GM19328 (cell line): ENCODE data around the gene BCAR1.
"Not testable (repeated sequence)": the region's sequence is repeated elsewhere in the genome, so short reads cannot be mapped to it uniquely, and the experiment has no call there.

ENCODE experiments used
- ATAC-seq: cut with Tn5 transposase; IDR thresholded peaks from one replicate; pipeline ENCODE4 v1.9.1; 2021; ENCODE audit warnings: mild to moderate bottlenecking, moderate library complexity; ENCODE audit not compliant: unreplicated experiment

Gene BCAR1

DNA sequence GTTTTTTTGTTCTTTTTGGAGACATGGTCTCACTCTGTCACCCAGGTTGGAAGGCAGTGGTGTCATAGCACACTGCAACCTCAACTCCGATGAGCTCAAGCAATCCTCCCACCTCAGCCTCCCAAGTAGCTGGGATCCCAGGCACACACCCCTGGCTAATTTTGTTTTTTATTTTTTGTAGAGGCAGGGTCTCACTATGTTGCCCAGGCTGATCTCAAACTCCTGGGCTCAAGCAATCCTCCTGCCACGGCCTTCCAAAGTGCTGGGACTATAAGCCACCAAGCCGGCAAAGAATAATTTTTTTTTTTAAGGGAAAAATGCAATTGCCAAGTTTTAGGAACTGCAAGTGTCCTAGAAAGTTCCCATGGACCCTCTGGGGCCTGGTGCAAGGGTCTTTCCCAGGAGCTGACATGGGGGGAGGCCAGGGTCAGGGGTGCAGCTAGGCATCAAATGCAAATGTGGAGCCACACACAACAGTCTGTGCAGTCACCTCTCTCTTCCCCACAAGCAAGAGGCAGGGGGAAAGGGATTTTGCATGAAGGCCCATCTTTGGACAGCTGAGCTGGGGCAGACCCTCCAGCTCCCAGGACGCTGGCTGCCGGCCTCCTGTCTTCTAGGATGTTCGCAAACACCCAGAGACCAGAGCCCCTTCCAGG is 20.1 kb upstream of the BCAR1 start:
- ATAC-seq, result no peak

DNA sequence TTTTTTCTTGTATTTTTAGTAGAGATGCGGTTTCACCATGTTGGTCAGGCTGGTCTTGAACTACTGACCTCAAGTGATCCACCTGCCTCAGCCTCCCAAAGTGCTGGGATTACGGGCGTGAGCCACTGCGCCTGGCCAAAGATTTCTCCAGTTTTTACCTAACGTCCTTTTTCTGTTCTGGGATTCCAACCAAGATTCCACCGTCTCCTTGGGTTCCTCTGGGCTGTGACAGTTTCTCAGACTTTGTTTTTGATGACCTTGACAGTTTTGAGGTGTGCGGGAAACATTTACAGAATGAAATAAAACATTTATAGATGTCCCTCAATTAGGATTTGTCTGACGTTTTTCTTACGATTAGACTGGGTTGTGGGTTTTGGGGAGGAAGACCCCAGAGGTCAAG is 17.9 kb upstream of the BCAR1 start:
- not testable (repeated sequence) for ATAC-seq

DNA sequence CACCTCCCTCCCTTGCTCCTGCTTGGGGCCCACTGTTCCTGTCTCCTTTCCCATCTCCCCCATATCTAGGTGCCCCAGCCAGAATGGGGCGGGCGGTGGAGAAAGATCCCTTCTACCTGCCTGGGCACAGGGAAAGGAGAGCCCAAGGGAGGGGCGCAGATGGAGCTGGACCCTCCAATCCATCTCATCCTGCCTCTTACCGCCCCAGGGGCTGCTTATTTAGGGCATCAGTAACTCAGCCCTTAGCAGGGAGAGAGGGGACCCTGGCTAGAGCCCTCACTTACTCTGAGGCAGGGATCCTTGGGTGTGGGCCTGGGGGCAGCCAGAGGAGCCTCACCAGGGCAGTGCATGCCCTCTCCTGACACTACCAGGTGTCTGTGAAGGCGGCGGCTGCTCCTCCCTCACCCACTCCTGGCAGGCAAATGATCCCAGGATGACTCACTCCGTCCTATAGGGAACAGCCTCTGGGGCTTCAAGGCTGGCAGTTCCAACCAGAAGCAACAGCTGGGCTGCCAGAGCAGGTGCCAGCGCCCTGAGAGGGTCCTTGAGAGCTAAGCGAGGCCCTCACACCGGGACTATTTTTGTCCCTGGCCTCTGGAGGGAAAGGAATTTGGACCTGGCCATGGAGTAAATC is 16.3 kb upstream of the BCAR1 start:
- no peak for ATAC-seq

DNA sequence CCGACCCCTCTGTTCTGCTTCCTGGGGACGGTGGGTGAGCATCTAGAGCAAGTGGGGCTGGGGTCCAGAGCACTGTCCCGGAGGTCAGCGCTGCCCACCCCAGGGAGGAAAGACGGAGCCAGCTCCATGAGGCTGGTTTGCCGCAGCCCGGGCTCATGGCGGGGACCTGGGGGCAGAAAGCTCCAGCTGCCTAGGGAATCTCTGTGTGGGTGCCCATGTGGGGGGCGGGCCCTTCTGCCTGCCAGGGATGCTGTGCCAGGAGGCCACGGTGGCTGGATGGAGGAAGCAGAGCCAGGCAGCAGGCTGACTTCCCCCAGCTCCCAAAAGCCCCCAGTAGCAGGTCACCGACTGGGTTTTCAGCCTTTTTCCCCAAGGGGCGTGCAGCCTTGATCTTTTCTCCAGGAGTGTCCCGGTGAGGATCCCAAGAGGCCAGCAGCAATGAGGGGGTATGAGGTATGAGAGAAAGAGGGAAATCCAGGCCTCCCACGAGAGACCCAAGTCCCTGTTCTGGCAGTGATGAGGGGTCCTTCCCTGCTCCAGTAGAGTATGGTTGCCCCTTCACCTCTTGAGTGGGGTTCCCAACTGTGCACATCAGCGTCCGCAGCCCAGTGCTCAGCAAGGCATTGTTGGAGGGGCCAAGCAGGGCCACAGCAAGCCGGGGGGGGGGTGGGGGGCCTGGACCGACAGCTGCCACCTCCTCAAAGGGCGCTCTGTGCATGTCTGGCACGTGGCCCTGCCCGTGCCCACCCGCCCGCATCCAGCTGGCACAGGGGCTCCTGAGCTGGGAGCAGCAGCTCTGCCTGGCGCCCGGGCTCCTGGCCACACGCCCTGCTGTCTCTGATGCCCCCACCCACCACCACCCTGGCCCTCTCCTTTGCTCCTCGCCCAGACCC is 15.6 kb upstream of the BCAR1 start:
- ATAC-seq, result no peak

DNA sequence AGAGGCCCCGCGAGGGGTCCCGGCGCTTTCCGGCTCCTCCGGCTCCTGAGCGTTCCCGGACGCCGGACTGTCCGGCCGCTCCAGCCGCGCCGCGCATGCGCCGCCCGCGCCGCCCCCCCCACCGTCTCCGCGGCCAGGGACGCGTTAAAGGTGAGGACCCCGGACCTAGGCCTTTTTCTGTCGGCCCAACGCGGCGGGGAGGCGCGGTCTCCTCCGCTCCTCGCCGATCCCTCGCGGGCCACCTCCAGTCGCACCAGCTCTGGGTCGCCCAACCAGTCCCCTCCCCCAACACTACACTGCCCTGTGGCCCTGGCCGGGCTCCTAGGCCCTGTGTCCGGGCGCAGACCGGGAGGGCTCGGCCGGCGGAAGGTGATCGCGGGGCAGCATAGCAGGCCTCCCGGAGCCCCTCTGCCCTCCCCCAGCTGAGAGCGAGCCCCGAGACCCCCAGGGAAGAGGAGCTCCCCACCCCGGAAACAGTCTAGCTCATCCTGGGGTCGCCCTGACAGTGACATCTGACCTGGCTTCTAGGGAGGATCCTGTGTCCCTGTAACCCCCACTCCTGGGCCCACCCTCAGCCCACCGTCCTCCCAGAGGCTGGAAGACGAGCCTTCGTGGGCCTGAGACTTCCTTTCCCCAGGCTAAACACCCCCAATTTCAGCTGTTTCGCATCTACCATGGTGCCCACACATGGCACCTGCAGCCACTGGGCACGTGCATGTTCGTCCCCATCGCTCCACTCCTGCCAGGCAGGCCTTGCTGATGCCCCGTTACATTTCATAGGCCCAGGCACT is 14.7 kb upstream of the BCAR1 start:
- ATAC-seq, result peak; percentile 69

DNA sequence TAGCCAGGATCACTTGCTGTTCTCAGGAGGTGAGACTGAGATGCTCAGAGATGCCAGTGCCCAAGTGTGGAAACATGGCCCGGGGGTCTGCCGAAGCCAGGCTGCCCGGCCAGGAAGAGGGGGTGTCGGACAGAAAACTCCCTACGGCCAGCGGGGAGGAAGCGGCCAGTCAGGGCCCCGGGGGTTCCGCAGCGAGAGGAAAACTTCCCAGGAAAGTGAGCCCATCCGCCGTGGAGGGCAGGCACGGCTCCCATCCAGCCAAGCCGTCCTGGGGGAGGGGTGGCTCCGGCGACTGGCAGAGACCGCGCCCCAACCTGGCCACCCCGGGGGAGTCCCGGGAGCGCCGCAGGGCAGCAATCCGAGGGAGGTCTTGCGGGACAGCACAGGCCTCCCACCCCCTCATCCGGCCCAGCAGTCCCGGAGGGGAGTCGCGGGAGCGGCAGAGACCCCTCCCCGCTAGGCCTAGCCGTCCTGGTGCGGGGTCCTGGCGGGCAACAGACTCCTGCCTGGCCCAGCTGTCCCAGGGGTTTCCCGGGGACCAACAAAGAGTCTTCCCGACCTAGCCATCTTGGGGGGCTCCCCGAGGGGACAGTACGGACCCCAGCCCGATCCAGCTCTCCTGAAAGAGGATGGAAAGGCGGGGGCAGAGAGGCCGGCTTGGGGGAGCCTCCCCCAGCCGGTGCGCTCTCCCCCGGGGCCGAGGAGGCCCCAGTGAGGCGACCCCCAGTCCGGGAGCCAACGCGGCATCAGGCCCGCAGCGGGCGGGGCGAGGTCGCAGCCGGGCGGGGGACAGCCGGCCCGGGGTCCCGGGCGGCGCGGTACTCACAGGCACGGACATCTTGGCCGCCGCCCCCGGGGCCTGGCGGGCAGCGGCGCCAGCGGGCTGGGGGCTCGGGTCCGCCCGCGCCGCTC is 13.8 kb upstream of the BCAR1 start:
- ATAC-seq, result peak; percentile 46

DNA sequence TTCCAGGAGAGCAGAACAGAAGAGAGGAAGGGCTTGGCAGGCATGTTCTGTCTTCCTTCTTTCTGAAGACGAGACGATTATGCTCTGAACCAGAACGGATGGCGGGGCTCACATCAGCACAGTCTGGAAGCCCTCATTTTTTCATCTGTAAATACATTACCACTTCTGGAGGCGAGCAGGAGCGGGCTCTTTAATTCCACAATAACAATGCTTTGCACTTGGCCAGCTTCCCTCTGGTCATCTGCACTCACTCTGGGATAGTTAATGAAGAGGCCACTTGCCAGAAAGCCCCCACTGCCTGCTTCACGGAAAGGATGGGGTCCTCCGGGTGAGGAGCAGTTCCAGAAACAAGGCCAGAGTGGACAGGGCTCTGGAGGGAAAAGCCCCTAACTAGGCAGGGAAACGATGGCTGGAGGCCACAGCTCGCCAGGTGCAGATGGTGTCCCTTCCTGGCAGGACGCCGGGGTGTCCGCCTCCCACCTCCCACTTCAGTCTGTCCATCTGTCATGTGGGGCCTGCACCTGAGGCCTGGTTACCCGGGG is 13.1 kb upstream of the BCAR1 start:
- no peak for ATAC-seq

DNA sequence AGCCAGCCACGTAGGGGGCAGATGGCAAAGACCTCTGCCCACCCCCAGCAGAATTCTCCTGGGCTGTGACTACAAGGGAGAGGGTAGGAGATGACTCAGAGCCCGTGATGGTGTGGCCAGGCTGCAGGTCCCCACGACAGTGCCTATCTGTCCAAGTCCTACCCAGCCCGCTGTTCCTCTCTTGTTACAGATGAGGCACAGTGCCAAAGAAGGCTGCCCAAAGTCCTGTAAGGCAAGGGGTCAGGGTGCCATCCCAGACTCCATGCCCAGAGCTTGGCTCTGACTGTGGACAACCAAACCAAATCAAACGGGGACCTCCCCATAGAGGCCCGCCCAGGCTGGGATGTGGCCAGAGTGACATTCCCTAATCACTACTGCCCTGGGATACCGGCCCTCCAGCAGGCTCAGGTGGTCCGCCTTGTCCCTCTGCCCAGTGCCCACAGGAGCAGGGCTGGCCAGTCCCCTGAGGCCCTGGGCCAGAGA is 12.6 kb upstream of the BCAR1 start:
- no peak for ATAC-seq

DNA sequence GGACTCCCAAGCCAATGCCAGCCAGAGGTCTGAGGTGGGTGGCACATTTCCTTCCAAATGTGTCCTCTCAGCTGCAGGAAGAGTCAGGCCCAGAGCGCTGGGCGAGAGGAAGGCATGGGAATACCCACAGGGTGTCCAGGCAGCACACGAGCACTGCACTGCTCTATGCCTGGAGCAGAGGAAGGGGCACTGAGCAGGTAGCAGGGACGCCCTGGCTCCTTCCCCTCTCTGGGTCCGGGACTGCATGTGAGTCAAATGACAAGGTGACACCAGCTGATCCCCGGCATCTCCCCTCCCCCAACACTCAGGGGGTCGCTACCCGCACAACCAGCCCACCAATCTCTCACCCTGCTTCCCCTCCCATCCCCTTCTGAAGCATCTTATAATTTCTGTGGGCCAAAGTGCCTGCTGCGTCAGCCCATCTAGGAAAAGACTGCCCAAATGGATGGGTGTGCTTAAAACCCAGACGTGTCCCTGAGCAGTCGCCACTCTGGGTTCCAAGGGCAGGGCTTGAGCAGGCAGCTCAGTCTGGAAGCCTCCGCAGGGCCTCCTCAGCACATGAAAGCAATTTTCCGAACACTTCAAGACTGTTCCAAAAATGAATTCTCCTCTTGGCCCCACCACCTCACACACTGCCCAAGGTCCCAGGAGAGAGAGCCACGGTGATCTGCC is 12.0 kb upstream of the BCAR1 start:
- ATAC-seq, result no peak

DNA sequence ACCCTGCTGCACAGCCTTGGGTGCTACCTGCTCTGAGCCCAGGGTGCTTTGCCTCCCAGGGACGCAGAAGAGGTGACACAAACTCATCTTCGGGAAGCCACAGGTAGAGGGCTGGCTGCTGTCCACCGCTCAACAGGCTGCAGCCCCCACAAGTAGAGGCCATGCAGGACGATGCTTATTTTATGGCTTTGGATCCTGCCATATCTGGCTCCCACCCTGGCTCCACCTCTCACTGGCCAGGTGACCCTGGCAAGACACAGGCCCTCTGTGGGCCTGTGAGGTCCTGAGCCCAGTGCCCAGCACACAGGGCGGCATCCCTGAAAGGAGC is 11.3 kb upstream of the BCAR1 start:
- no peak for ATAC-seq

DNA sequence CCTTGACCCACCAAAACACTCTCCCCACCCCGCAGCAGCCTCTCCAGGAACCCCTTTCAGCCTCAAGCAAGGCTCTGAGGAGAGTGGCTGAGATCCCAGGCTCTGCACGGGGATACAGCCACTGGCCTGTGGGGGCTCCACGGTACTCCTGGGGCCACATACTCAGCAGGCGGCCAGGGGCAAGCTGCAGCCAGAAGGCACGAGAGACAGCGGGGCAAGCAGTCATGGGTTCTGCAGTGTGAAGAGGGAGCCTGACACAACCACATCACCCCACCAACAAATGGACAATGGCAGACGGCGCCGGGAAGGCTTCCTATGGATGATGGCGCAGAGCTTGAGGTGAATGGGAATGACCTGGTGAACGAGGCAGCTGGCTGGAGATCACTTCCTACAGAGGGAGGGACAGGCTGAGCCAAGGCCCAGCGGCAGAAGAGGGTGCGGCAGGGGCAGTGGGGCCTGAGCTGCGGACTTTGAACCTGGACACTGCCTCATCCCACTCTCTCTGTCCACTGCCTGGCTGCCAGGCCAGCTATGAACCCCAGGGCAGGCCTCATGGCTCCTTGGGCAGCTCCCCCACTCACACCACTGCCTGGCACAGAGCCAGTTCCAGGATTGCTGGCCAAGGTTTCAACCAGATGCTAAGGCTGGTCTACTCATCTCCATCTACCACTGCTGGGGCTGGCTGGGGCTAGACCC is 10.8 kb upstream of the BCAR1 start:
- no peak for ATAC-seq

DNA sequence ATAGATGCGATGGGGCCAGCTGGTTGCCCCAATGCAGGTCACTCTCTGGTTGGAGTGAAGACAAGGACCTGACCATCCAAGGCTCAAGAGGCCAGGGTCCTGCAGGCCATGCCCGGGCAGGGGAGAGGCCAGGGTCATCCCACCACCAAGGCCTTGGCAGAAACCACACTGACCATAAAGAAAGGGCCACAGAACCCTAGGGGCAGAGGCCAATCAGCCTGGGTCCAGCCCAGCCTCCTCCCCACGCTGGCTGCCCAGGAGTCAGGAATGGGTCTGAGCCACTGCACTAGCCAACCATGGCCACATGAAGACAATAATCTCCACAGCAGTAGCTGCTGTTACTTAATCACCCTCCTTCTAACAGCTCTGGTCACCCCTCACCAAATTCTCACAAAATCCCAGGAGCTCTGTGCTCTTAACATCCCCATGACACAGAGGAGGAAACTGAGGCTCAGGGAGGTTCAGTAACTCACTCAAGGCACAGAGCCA is 10.2 kb upstream of the BCAR1 start:
- ATAC-seq, result no peak

DNA sequence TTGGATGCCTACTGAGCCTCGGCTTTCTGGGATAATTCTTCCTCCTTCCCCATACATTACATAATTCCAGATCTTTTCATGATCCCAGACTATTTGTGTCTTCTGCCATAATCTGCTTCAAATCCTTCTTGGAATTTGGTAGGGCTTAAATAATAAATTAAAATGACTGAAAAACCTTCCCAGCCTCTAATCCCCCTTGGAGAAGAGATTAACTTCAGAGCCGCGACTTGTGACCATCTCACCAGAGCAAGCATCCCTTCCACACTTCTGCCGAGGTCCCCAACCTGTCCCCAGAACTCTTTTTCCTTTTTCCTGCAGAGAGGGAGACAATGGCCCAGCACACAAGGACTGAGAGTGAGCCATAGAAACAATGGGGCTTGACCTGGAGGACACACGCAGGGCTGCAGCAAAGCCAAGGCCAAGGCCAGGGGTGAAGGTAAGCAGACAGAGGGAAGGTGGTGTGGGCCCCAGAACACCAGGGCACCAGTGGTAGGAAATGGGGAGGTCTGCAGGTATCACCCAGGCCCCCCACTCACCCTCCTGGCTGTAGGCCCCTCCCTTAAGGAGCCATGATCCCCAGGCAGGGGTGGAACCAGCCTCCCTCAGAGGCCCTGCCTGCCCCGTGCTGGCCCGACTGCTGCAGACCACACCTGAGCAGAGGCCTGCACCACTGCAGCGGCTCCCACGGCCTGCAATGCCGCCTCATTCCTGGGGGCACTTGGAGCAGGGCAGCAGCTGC is 9.6 kb upstream of the BCAR1 start:
- ATAC-seq, result no peak

DNA sequence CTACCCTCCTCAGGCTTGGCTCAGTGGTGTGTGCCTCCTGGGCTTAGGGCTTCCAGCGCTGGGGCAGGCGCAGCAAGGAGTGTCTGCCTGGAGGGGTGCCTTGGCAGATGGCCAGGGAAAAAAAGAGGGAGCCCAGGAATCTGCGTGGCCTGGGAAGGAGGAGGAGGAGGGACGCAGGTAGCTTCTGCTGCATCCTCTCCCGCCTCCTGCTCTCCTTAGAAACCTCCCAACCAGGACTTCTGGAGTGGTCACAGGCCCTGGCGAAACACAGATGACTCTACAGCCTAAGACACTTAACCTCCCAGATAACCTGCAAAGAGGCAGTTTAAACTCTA is 7.3 kb upstream of the BCAR1 start:
- ATAC-seq, result no peak

DNA sequence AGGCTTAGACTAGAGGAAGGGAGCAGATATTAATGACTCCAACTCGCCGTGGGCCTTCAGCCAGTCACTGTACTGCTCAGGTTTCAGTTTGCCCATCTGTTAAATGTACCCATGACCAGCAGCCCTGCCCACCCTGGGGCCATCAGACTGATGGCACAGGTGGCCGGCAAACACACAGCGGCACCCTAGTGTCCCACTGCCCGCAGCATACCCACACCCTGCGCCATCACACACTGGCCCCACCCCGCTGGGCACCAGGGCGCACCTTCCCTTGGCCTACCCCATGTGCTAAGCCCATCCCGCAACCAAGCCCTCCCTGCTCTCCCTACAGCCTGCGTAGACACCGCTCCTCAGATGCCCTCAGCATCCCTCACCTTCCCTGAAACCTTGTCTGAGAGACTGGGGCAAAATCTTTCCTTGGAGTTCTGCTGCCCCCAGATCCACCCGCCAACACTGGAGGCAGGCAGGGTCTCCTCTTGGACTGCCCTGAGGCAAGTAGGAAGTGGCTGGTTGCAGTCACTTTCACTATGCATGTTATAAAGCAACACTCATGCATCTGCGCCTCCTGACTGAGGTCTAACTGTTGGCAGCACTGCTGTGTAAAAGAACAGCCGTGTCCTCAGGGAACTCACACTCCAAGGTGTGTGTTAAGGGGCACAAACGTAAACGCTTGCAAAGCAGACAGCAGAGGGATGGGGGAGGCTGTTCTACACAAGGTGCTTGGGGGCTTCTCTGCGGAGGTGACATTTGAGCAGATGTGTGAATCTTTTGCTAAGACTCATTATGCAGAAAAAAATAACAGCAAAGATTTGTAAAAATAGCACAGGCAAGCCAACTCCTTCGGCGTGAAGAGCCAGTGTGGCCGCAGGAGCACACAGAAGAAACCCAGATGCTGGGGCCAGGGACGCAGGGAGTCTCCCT is 6.7 kb upstream of the BCAR1 start:
- ATAC-seq, result no peak

DNA sequence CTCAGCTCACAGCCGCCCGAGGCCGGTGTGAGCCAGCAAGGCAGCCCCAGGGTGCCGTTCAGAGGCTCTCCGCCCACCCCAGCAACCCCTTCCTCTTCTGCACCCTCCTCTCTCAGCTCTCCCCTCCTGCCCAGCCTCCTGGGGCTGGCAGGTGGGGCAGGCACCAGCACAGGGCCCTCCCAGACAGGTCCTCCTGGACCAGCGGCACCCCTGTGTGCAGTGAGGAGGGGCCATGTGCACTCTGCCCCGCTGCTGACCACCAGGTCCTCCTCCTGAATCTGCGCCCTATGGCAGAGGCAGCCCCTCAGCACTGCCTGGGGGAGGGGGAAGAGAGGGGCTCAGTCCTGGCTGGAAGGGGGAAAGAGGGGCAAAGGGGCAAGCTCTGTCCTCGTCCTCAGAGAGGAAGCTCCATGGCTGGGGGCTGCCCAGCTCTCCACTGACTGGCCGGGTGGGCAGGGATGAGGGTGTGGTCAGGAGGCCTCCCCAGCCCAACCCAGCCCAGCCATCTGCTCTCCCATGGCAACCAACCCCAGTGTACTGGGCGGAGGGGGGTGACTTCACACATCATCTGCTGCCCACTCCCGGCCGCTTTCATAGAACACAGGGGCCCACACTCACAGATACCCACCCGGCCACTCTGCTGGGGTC is 5.4 kb upstream of the BCAR1 start:
- ATAC-seq, result no peak
